GM21529 (cell line): ENCODE results near the gene PNPLA2.

Source experiments
- ATAC-seq: cut with Tn5 transposase; IDR thresholded peaks from one replicate; pipeline ENCODE4 v1.9.1; 2021; ENCODE audit not compliant: unreplicated experiment

The PNPLA2 gene

GRCh38 chr11:858053-858761 is 39.5 kb downstream of the PNPLA2 start:
- no peak for ATAC-seq

- no peak for ATAC-seq
These were observed 40.1 kb downstream of the PNPLA2 start for GRCh38 chr11:858762-859339.

GRCh38 chr11:859394-860131 is 40.8 kb downstream of the PNPLA2 start:
- ATAC-seq = no peak

- no peak for ATAC-seq
These were observed 41.8 kb downstream of the PNPLA2 start for GRCh38 chr11:860234-861104.

GRCh38 chr11:861105-861479 is 42.4 kb downstream of the PNPLA2 start:
- ATAC-seq = no peak

- ATAC-seq = no peak
These were observed 43.5 kb downstream of the PNPLA2 start for GRCh38 chr11:862081-862661.

GRCh38 chr11:862696-863022 is 43.9 kb downstream of the PNPLA2 start:
- no peak for ATAC-seq

- no peak for ATAC-seq
These were observed 44.6 kb downstream of the PNPLA2 start for GRCh38 chr11:863023-863909.

- no peak for ATAC-seq
These were observed 45.5 kb downstream of the PNPLA2 start for GRCh38 chr11:863910-864827.

- no peak for ATAC-seq
These were observed 46.2 kb downstream of the PNPLA2 start for GRCh38 chr11:864898-865297.

- no peak for ATAC-seq
These were observed 47.0 kb downstream of the PNPLA2 start for GRCh38 chr11:865462-866430.

GRCh38 chr11:866481-866880 is 47.8 kb downstream of the PNPLA2 start:
- ATAC-seq = no peak

- no peak for ATAC-seq
These were observed 49.2 kb downstream of the PNPLA2 start for GRCh38 chr11:867856-868358.

GRCh38 chr11:868394-868793 is 49.7 kb downstream of the PNPLA2 start:
- no peak for ATAC-seq

- no peak for ATAC-seq
These were observed 50.1 kb downstream of the PNPLA2 start for GRCh38 chr11:868802-869201.

- no peak for ATAC-seq
These were observed 50.8 kb downstream of the PNPLA2 start for GRCh38 chr11:869399-870126.

GRCh38 chr11:870127-870413 is 51.4 kb downstream of the PNPLA2 start:
- no peak for ATAC-seq
